Left colon (tissue), 2 donors: ENCODE results near the gene HTR5A. TPM values are rescaled to one million over a fixed set of nuclear protein-coding genes. Genes with fewer than 3 reads are reported as not detected.
"Not testable (repeated sequence)": the region's sequence is repeated elsewhere in the genome, so short reads cannot be mapped to it uniquely, and the experiment has no call there.

Experiments
- ATAC-seq: fragments of 200-7000 bp; cut with Tn5 transposase; one replicate; pipeline ENCODE4 v1.9.1; 2020; ENCODE audit warnings: mild to moderate bottlenecking, moderate library complexity
- DNase-seq, 2 donors: peaks; one replicate each; pipeline ENCODE4 v3.0.0-alpha.2; 2020
- intact Hi-C, 2 donors: fragments of 100-400 bp; cut with DNase I in 1 of 2; cut with micrococcal nuclease in 1 of 2; formaldehyde crosslinking; loops; one replicate each; pipeline versions ENCODE4 v1.11.2 to v1.14.0; 2022; cut with DNase I, micrococcal nuclease
- long read RNA-seq: library from polyadenylated mRNA; unstranded; transcript quantifications from one replicate; pipeline ENCODE4 v2.0.0, GENCODE V29; 2021
- total RNA-seq, 2 donors: library from RNA; stranded (reverse); fragmentation: NEBNext Ultra II Directional; extraction: Animal tissue kit (Norgen Biotek cat#: 25700); gene quantifications; one replicate each; pipeline ENCODE4 v1.2.1, GENCODE V29; 2021
- donor health status: DM: no; HTN: no; CAD: no.
- donor health status: DM: yes; HTN: yes; CAD: no.

Gene HTR5A
- total RNA-seq: not detected
- long read RNA-seq: 0 reads

DNA sequence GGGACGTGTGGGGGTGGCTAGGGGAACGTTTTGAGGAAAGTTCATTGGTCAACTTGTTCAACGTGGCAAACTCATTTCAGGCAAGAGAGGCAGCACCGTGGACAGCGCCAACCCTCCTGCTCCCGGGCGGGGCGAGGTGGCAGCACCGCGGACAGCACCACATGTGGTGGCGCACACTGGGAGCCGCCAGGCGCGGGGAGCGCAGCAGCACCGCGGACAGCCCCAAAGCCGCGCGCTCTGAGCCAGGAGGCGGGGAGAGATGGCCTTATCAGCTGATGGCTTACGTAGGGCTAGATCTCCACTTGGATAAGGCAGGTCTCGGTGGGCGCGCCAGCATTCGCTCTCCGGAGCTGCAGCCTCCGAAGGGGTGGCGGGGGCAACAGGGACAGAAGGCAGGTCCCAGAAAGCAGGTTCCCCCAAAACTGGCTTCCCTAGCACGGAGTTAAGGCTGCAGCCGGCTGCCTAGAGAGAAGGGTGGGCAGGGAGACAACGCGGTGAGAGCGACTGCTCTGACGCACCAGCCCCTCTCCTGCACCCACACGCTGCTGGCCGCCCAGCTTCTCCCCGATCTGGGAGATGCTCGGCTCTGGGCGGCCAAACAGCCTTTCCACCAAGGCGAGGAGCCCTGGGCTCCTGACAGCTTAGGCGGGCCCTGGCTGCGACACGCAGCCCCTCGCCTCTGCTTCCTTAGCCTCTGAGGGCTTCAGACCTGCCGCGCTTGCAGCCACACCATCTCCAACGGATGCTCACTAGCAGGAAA lies at the start of gene HTR5A:
Gene HTR5A, plus strand, starts transcription at position 333 of the 760 bp plus-strand sequence. CDS start 576 bp downstream, outside the sequence.
- DNase-seq (peak; percentile 61 to 88), ATAC-seq (peak; percentile 100)
- intact Hi-C loops: no loop called here

DNA sequence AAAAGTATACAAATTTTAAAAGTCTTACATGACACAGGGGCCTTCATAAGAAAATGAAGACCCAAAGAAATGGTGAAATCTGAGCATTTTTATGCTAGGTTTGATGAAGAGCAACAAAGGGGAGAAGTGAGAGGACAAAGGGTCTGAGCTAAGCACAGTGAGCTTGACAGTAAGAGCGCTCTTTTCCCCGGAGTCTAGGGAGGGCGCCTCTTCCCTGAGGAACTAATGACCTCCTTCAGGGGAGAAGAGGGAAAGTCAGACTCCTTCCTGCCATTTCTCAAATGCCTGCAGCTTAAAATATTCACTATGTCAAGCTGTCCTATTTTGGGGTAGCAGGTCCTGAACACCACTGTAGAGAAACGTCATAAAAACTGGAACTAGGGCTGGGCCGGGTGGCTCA lies 49.1 kb upstream of the HTR5A start:
- DNase-seq (no peak), ATAC-seq (no peak)
- intact Hi-C loops: no loop called here

- ATAC-seq: no peak
- intact Hi-C loops: no loop called here
These were observed 48.4 kb upstream of the HTR5A start for GRCh38 chr7:155021699-155022145.

DNA sequence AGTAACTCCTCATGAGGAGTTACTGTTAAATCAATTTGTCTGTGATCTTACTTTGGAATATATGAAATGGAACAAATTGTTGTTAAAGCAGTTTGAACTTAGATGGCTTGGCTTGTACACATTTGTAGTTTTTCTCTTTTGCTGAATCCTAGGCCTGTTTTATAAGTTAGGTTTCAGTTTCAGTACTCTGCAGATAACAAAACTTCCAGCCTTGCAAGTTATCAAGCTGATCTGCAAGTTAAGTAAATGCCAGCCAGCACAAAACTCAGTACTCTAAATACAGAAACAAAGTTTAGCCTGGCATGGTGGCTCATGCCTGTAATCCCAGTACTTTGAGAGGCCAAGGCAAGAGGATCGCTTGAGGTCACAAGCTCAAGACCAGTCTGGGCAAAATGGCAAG lies 42.2 kb upstream of the HTR5A start:
- intact Hi-C loops: no loop called here
- no peak for ATAC-seq
- DNase-seq: no peak

More at GRCh38 chr7:155021699-155022145, 48.4 kb upstream of the HTR5A start:
- no peak for DNase-seq

DNA sequence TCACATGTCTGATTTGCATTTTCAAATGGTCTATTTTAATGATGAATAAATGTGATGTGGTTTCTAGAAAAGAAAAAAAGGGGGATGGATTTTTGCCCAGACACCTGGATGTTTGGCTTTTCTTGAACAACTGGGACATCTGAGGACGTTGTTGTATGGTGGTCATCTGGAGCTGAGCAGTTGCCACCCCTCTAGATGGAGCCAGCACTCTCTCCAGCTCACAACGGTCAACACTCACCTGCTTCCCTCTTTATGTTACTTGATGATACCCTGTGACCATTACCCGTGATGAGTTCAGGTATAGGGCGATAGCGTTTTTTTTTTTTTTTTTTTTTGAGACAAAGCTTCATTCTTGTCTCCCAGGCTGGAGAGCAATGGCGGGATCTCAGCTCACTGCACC lies 37.1 kb upstream of the HTR5A start:
- DNase-seq (no peak), ATAC-seq (no peak)
- intact Hi-C loops: no loop called here

- DNase-seq, ATAC-seq, intact Hi-C loops: not testable (repeated sequence)
These were observed 35.6 kb upstream of the HTR5A start for GRCh38 chr7:155034495-155034894.

DNA sequence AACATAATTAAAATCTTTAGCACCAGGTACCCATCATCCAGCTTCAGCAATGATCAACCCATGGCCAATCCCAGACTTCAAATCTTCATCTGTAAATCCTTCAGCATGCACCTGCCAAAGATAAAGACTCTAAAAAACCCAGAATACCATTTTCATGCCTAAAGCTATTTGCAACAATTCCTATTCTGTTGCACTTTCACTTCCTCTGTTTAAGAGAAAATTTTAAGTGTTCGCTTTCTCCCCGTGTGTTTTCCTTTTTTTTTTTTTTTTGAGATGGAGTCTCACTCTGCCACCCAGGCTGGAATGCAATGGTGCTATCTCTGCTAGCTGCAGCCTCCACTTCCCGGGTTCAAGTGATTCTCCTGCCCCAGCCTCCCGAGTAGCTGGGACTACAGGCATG lies 31.8 kb upstream of the HTR5A start:
- intact Hi-C loops: no loop called here
- DNase-seq: no peak
- ATAC-seq: no peak

DNA sequence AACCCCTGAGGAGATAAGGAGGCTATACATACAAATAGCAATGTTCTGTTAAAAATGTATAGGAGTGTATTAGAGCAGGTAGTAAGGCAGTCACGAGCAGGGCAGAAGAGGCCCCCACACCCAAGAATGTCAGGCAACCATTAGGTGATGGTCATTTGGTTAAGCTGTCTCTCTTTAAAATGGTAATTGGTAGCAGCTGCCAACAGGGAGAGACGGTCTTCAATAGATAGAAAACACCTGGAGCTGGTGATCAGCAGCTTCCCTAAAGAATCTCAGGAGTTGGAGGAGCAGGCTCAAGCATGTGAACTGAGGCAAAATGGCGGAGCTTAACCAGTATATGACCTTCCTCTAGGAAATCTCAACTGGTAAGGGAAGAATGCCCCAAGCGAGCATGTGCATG lies 26.4 kb upstream of the HTR5A start:
- no peak for ATAC-seq
- DNase-seq: no peak
- intact Hi-C loops: no loop called here

- DNase-seq (no peak), ATAC-seq (no peak)
- intact Hi-C loops: no loop called here
These were observed 22.1 kb upstream of the HTR5A start for GRCh38 chr7:155048006-155048405.

- DNase-seq: no peak
- intact Hi-C loops: no loop called here
- ATAC-seq: no peak
These were observed 18.8 kb upstream of the HTR5A start for GRCh38 chr7:155051355-155051754.

DNA sequence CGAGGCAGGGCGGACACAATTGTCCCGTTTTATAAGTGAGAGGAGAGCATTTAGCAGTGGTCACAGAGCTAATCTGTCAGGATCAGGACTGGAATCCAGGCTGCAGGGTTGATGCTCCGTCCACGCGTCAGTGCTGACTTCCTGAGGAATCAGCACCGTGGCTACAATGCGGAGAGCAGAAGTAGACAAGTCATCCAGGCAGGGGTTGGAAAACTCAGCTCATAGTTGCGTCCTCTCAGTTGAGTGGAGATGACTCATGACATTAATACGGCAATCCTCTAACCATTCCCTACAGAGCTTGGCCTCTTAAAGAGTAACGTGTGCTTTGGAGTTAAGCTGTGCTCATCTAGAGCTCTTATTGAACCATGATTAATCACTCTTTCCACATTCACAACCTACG lies 17.1 kb upstream of the HTR5A start:
- ATAC-seq (no peak), DNase-seq (no peak)
- intact Hi-C loops: no loop called here

DNA sequence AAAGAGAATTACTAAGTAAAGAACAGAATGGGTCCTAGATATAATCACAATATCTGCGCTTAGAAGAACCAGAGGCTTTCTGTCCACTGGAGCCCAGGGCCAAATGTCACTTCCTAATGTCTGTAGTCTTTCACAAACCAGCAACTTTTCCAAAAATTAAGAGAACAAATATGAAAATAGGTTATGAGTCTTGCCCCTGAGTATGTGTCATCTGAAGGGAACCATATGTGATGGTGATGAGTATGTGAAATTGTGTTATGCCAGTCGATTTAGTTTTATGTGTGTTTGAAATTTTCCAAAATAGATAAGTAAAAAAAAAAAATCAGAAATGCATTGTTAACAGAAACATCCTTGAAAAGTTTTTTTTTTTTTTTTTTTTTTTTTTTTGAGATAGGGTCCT lies 15.4 kb upstream of the HTR5A start:
- no peak for ATAC-seq
- intact Hi-C loops: no loop called here
- no peak for DNase-seq

- ATAC-seq: no peak
- intact Hi-C loops: no loop called here
- DNase-seq: no peak
These were observed 13.0 kb upstream of the HTR5A start for GRCh38 chr7:155057076-155057475.

- intact Hi-C loops: no loop called here
- ATAC-seq (no peak), DNase-seq (no peak)
These were observed 11.2 kb upstream of the HTR5A start for GRCh38 chr7:155058896-155059295.

DNA sequence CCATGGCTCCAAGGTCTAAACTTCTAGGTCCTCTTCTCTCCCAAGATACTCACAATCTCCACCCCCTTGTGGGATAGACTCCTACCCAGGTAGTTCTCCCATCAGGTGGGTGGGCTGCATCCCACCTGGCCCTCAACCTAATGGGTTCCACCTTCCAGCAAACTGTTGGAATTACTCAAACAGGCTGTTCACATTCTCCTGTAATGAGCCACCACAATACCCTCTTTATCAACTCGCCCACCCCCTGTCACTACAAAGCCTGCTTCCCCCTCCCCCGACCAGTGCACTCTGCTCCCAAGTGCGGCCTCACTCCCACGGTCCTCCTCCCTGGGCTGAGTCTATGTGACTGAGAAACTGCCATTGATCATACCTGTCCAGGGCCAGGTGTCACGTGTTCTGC lies 10.4 kb upstream of the HTR5A start:
- intact Hi-C loops: no loop called here
- DNase-seq (no peak), ATAC-seq (no peak)

GRCh38 chr7:155062411-155062810 lies 7.7 kb upstream of the HTR5A start:
- intact Hi-C loops: no loop called here
- ATAC-seq (no peak), DNase-seq (no peak)

- DNase-seq (no peak), ATAC-seq (no peak)
- intact Hi-C loops: no loop called here
These were observed 5.9 kb upstream of the HTR5A start for GRCh38 chr7:155064186-155064585.

DNA sequence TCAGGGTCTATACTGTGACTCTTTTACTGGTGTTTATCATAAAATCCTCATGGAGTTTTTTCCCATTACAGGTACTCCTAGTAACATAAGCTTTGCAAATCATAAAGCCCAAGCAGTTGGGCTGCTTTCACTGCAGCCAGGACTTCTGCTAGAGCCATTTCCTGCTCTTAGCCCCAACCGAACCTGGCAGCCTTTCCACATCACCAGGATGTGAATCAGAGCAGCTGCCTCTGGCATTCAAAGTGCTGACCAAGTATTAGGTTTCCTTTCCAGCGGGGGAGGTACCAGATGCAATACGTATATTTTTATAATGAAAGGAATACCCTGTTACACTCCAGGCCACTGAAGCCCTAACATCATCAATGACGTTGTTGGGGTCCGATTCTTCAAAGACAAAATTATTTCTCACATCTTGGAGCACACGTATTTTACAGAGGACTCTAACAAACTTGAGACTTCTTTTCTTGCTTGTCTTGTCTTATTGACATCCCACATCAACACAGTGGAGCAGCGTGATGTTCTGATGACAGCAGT lies 3.6 kb upstream of the HTR5A start:
- no peak for ATAC-seq
- intact Hi-C loops: no loop called here
- DNase-seq: no peak

- intact Hi-C loops: no loop called here
- ATAC-seq (no peak), DNase-seq (no peak)
These were observed 1.1 kb downstream of the HTR5A start for GRCh38 chr7:155071121-155071651.

GRCh38 chr7:155071916-155072571 lies 1.9 kb downstream of the HTR5A start:
- no peak for DNase-seq
- ATAC-seq: no peak

More at GRCh38 chr7:155071916-155072571, 1.9 kb downstream of the HTR5A start:
- intact Hi-C loops: no loop called here
